ENCODE measurements around the gene SIPA1. TPM values are rescaled to one million over a fixed set of nuclear protein-coding genes. Genes with fewer than 3 reads are reported as not detected.
"Not testable (repeated sequence)": the region's sequence is repeated elsewhere in the genome, so short reads cannot be mapped to it uniquely, and the experiment has no call there.

SIPA1 gene
- polyA plus RNA-seq, 1 experiment = 11.4 TPM

DNA sequence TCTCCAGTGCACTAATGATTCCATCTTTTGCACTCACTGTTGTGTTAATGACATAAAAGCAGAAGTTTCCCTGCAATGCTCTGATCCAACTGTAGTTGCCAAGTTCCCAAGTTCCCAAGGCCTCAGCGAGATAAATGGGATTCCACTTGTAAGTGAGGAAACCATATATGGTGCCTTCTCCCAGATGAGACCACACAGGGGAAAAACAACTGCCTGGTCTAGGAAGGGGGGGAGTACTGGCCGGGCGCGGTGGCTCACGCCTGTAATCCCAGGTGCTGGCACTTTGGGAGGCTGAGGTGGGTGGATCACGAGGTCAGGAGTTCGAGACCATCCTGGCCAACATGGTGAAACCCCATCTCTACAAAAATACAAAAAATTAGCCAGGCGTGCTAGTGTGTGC is 48.1 kb downstream of the SIPA1 start:
- CTCF ChIA-PET = no interaction called here
- peaks cover 14% of the 10 kb centered on the region for H3K27me3 ChIP-seq (ENCODE audit: control insufficient read depth, insufficient read depth, low read length)
- POLR2A ChIA-PET = no interaction called here

DNA sequence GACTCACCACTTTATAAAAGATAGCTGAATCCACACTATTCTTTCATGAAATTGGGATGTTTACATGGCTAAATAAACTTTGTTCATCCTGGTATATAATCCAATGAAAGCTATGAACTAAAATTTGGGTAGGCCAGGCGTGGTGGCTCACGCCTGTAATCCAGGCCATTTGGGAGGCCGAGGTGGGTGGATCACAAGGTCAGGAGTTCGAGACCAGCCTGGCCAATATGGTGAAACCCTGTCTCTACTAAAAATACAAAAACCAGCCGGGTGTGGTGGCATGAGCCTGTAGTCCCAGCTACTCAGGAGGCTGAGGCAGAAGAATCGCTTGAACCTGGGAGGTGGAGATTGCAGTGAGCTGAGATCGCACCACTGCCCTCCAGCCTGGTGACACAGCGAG is 53.9 kb downstream of the SIPA1 start:
- CTCF ChIA-PET = interaction anchor here (1.0 to 1.1 kb wide), 2 partner anchors 127 to 168 kb away, joined by 3 to 4 read pairs; no protein-coding TSS in a partner anchor
- POLR2A ChIA-PET; DNase-seq (ENCODE audit: low read depth, low spot score): not testable (repeated sequence)

More for the DNA sequence above, 48.1 kb downstream of the SIPA1 start:
- TF ChIP-seq, protein P1, sequence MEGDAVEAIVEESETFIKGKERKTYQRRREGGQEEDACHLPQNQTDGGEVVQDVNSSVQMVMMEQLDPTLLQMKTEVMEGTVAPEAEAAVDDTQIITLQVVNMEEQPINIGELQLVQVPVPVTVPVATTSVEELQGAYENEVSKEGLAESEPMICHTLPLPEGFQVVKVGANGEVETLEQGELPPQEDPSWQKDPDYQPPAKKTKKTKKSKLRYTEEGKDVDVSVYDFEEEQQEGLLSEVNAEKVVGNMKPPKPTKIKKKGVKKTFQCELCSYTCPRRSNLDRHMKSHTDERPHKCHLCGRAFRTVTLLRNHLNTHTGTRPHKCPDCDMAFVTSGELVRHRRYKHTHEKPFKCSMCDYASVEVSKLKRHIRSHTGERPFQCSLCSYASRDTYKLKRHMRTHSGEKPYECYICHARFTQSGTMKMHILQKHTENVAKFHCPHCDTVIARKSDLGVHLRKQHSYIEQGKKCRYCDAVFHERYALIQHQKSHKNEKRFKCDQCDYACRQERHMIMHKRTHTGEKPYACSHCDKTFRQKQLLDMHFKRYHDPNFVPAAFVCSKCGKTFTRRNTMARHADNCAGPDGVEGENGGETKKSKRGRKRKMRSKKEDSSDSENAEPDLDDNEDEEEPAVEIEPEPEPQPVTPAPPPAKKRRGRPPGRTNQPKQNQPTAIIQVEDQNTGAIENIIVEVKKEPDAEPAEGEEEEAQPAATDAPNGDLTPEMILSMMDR (IDR thresholded peaks at IDR 0.05; ENCODE audit: low read depth, low read length) = no peak
- DNase-seq (ENCODE audit: low read depth, low spot score) = no peak
- H3K4me3 ChIP-seq (ENCODE audit: low read depth, low read length) = no peak overlapping the region
- no peaks in the 10 kb centered on the region for H3K9me3 ChIP-seq (ENCODE audit: control insufficient read depth, insufficient read depth, low read length)
- no peak overlapping the region for H3K27ac ChIP-seq (ENCODE audit: low read depth, low read length)

DNA sequence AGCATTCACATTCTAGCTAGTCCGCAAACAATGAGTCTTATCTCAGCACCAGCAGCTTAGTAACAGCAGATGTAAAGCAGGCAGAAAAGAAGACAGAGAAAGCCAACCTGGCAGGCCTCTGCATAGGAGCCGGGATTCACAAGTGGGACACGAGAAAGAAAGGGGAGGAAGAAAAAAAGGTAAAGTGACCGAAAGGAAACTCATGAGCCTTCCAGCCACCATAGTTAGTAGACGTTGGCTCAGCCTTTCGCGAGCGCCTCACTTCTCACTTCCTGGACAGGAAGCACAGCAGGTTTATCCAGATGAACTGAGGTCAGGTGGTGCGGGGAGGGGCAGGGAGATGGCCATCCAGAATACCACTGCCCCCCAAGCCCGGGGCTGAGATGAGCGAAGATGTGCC is 54.5 kb downstream of the SIPA1 start:
- POLR2A ChIA-PET = no interaction called here
- no peak for DNase-seq (ENCODE audit: low read depth, low spot score)
- no peak overlapping the region for H3K4me3 ChIP-seq (ENCODE audit: low read depth, low read length)
- H3K27ac ChIP-seq (ENCODE audit: low read depth, low read length) = no peak overlapping the region
- TF ChIP-seq, protein P1 (IDR thresholded peaks at IDR 0.05; ENCODE audit: low read depth, low read length) = no peak
- H3K27me3 ChIP-seq (ENCODE audit: control insufficient read depth, insufficient read depth, low read length) = peaks cover 16% of the 10 kb centered on the region
- H3K9me3 ChIP-seq (ENCODE audit: control insufficient read depth, insufficient read depth, low read length) = no peaks in the 10 kb centered on the region
- CTCF ChIA-PET = interaction anchor here (1.1 kb wide), 1 partner anchor 126 kb away, joined by 4 read pairs; no protein-coding TSS in a partner anchor

More for the DNA sequence above, 53.9 kb downstream of the SIPA1 start:
- H3K27me3 ChIP-seq (ENCODE audit: control insufficient read depth, insufficient read depth, low read length) = peaks cover 16% of the 10 kb centered on the region
- not testable (repeated sequence) for H3K4me3 ChIP-seq (ENCODE audit: low read depth, low read length); H3K9me3 ChIP-seq (ENCODE audit: control insufficient read depth, insufficient read depth, low read length); H3K27ac ChIP-seq (ENCODE audit: low read depth, low read length)

DNA sequence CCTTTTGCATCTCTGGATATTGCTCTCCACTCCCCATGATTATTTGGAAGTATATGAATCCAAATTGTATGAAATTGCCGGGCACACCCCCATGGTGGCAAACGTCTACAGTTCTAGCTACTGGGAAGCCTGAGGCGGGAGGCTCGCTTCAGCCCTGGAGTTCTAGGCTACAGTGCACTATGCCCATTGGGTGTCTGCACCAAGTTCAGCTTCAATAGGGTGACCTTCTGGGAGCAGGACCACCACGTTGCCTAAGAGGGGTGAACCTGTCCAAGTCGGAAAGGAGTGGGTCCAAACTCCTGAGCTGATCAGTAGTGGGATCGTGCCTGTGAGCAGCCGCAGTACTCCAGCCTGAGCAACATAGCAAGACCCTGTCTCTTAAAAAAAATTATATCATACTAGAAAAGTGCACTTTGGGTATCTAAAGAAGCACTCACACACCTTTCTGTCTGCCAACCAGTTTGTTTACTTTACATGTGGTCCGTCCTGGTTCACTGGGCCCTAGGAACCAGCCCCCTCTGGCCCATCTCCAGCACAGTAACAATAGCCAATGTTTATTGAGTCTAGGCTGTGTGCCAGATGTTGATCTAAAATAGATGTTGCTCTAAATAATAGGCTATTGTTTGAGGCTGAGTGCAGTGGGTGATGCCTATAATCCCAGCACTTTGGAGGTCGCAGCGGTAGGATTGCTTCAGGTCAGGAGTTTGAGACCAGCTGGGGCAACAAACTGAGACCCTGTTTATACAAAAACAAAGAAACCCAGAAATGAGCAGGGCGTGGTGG is 57.7 kb downstream of the SIPA1 start:
- DNase-seq (ENCODE audit: low read depth, low spot score) = no peak
- ChIA-PET CTCF (interaction anchor here (0.6 to 1.6 kb wide), 2 partner anchors 16 to 189 kb away, joined by 3 to 4 read pairs; no protein-coding TSS in a partner anchor), POLR2A (interaction anchor here (0.6 kb wide), 1 partner anchor 112 kb away, joined by 8 read pairs; no protein-coding TSS in a partner anchor)
- Histone ChIP-seq H3K4me3 (ENCODE audit: low read depth, low read length) (no peak overlapping the region), H3K27ac (ENCODE audit: low read depth, low read length) (no peak overlapping the region), H3K9me3 (ENCODE audit: control insufficient read depth, insufficient read depth, low read length) (no peaks in the 10 kb centered on the region; the same call in 1 of the 2 replicates), H3K27me3 (ENCODE audit: control insufficient read depth, insufficient read depth, low read length) (peaks cover 27% of the 10 kb centered on the region)
- TF ChIP-seq, protein P1 (IDR thresholded peaks at IDR 0.05; ENCODE audit: low read depth, low read length) = no peak

DNA sequence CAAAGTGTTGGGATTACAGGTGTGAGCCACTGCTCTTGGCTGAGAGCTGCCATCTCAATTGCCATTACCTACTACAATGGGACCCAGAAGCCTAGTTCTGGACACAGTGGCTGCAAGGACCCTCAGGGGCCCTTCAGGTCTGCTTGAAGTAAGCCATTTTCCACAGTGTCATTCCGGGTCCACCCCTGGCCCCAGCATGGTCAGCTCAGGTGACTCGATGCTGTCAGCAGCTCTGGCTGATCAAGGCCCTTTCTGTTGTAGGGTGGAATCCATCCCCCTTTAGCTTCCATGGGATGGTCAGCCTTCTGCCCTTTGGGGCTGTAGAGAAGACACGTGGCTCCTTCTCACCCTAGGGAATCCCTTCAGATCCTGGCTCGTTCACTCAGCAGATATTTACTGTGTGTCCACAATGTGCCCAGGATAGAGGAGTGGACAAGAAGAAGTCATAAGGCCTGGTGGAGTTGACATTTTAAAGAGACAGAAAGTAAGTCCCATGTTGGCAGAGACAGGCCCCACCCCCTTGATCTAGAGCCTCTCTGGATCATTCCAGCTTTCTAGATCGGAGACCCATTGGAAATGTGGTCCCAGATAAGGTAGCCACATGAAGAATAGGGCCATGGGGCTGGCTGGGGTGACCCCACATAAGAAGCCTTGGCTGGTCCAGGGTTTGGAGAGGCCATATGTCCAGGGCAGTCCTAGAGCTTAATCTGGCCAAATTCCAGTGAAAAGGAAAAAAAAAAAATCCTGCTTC is 59.1 kb downstream of the SIPA1 start:
- H3K27ac ChIP-seq (ENCODE audit: low read depth, low read length) = no peak overlapping the region
- H3K27me3 ChIP-seq (ENCODE audit: control insufficient read depth, insufficient read depth, low read length) = peaks cover 31% of the 10 kb centered on the region
- DNase-seq (ENCODE audit: low read depth, low spot score) = no peak
- TF ChIP-seq, protein P1 (IDR thresholded peaks at IDR 0.05; ENCODE audit: low read depth, low read length) = no peak
- H3K9me3 ChIP-seq (ENCODE audit: control insufficient read depth, insufficient read depth, low read length) = no peaks in the 10 kb centered on the region; the same call in 1 of the 2 replicates
- H3K4me3 ChIP-seq (ENCODE audit: low read depth, low read length) = no peak overlapping the region
- CTCF ChIA-PET = interaction anchor here (0.6 to 1.1 kb wide), 2 partner anchors 9 to 15 kb away, joined by 3 to 5 read pairs; partner anchors contain the start of gene KAT5
- POLR2A ChIA-PET = no interaction called here
